Central memory CD8-positive, alpha-beta T cell (primary cell): Measurements from ENCODE around the gene PEF1.

Experiments
- ATAC-seq: fragments of 150-1000 bp; cut with Tn5 transposase; replicated peaks from 2 replicates; pipeline ENCODE4 v1.10.0; 2022; ENCODE audit warnings: mild to moderate bottlenecking, moderate FRiP score, moderate number of reproducible peaks; ENCODE audit not compliant: poor library complexity, severe bottlenecking; ENCODE audit errors: extremely low read depth
- DNase-seq, 2 donors: peaks; one replicate each; pipeline ENCODE4 v3.0.0; 2021; ENCODE audit warnings: low spot score in 2 of 2
- H3K27ac Mint-ChIP-seq: one replicate; pipeline ENCODE4 v1.8.0; 2022; ENCODE audit warnings: low read depth, mild to moderate bottlenecking, moderate library complexity, mixed read lengths
- H3K27me3 Mint-ChIP-seq: one replicate; pipeline ENCODE4 v1.8.0; 2022; ENCODE audit warnings: mixed read lengths
- H3K36me3 Mint-ChIP-seq: one replicate; pipeline ENCODE4 v1.8.0; 2022; ENCODE audit warnings: mild to moderate bottlenecking, moderate library complexity, mixed read lengths; ENCODE audit not compliant: insufficient read depth
- H3K4me1 Mint-ChIP-seq: one replicate; pipeline ENCODE4 v1.8.0; 2022; ENCODE audit warnings: mixed read lengths
- H3K4me3 Mint-ChIP-seq: one replicate; pipeline ENCODE4 v1.8.0; 2022; ENCODE audit warnings: mild to moderate bottlenecking, moderate library complexity, mixed read lengths
- H3K9me3 Mint-ChIP-seq: one replicate; pipeline ENCODE4 v1.8.0; 2022; ENCODE audit warnings: mixed read lengths

The PEF1 gene

DNA sequence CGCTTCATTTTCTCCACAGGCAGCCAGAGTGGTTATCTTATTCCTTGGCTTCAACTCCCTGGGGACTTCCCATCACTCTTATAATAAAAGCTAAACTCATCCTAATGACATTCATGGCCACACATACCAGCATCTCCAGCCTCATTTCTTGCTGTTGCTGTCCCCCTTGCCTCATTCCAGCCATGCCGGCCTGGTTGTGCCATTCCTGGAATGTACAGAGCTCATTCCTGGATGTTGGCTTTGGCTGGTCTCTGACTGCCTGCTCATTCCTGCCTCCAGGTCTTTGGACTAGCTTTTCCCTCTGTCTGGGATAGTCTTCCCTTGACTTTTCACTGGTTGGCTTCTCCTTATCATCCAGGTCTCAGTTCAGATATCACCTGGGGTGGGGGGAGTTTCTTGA, 2.4 kb upstream of the PEF1 start:
- H3K36me3 Mint-ChIP-seq = peaks cover 18% of the 10 kb centered on the region
- H3K4me3 Mint-ChIP-seq = peak overlapping the region; percentile 98
- H3K9me3 Mint-ChIP-seq = no peaks in the 10 kb centered on the region
- H3K27ac Mint-ChIP-seq = peak overlapping the region; percentile 4
- H3K4me1 Mint-ChIP-seq = peaks cover 39% of the 10 kb centered on the region
- no peaks in the 10 kb centered on the region for H3K27me3 Mint-ChIP-seq
- DNase-seq (no peak), ATAC-seq (no peak)

DNA sequence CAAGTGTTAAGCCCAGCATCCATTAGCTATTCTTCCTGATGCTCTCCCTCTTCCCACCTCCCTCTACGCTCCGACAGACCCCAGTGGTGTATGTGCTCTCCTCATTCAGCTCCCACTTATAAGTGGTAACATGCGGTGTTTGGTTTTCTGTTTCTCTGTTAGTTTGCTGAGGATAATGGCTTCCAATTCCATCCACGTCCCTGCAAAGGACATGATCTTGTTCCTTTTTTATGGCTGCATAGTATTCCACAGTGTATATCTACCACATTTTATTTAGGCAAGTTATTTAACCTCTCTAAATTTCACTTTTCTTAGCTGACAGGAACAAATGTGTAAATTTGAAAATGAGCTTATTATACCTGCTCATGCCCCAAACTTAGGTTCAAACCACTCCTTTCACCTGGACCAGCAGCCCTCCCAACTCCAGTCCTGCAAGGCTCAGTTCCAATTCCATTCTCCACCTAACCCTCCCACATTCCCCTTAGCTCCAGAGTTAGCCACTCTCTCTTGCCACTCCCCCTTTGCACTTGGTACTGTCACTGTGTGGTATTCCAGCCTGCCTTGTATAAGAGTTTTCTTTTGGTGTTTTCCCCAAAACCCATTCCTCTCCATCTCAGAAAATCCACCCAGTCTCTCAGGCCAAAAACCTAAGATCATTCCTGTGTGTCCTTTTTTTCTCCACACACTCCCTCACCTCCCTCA, 1.7 kb upstream of the PEF1 start:
- peaks cover 39% of the 10 kb centered on the region for H3K4me1 Mint-ChIP-seq
- H3K4me3 Mint-ChIP-seq = peak overlapping the region; percentile 98
- no peaks in the 10 kb centered on the region for H3K9me3 Mint-ChIP-seq
- ATAC-seq = no peak
- peaks cover 19% of the 10 kb centered on the region for H3K36me3 Mint-ChIP-seq
- peak overlapping the region; percentile 100 for H3K27ac Mint-ChIP-seq
- no peak for DNase-seq
- H3K27me3 Mint-ChIP-seq = no peaks in the 10 kb centered on the region

- H3K36me3 Mint-ChIP-seq = peaks cover 19% of the 10 kb centered on the region
- H3K27ac Mint-ChIP-seq = peak overlapping the region; percentile 100
- H3K27me3 Mint-ChIP-seq = no peaks in the 10 kb centered on the region
- ATAC-seq (no peak), DNase-seq (no peak)
- peak overlapping the region; percentile 98 for H3K4me3 Mint-ChIP-seq
- no peaks in the 10 kb centered on the region for H3K9me3 Mint-ChIP-seq
- peaks cover 39% of the 10 kb centered on the region for H3K4me1 Mint-ChIP-seq
Measured at GRCh38 chr1:31645274-31645568, 545 bp upstream of the PEF1 start.

- H3K9me3 Mint-ChIP-seq = no peaks in the 10 kb centered on the region
- peak overlapping the region; percentile 98 for H3K4me3 Mint-ChIP-seq
- ATAC-seq = peak; percentile 55
- no peaks in the 10 kb centered on the region for H3K27me3 Mint-ChIP-seq
- DNase-seq = no peak
- H3K36me3 Mint-ChIP-seq = peaks cover 17% of the 10 kb centered on the region
- peak overlapping the region; percentile 100 for H3K27ac Mint-ChIP-seq
- H3K4me1 Mint-ChIP-seq = peaks cover 39% of the 10 kb centered on the region
Measured at GRCh38 chr1:31643976-31644559, 608 bp downstream of the PEF1 start.

DNA sequence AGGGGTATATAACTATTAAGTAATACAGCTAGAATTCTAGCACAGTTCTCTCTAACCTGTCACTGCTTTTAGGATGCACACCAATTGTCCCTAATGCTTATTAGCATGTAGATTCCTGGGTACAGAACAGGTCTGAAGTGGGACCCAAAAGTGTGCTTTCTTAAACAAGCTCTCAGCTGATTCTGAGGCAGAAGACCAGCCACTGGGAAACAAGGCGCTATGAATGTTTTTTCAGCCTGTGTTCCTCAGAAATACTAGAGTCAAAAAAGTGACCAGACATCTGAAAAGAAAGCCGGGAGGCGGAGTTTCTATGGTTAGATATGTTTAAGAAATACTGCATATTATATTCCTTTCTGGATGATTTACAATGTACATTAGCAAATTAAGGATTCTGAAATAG, 1.8 kb downstream of the PEF1 start:
- no peaks in the 10 kb centered on the region for H3K9me3 Mint-ChIP-seq
- H3K36me3 Mint-ChIP-seq = peaks cover 17% of the 10 kb centered on the region
- peaks cover 39% of the 10 kb centered on the region for H3K4me1 Mint-ChIP-seq
- H3K27me3 Mint-ChIP-seq = no peaks in the 10 kb centered on the region
- no peak for DNase-seq
- H3K27ac Mint-ChIP-seq = no peak overlapping the region
- no peak for ATAC-seq
- no peak overlapping the region for H3K4me3 Mint-ChIP-seq

- DNase-seq = no peak
- Mint-ChIP-seq H3K4me1 (peaks cover 37% of the 10 kb centered on the region), H3K27me3 (no peaks in the 10 kb centered on the region), H3K27ac (no peak overlapping the region), H3K36me3 (peaks cover 17% of the 10 kb centered on the region), H3K4me3 (no peak overlapping the region), H3K9me3 (no peaks in the 10 kb centered on the region)
- no peak for ATAC-seq
Measured at GRCh38 chr1:31642366-31642765, 2.3 kb downstream of the PEF1 start.

- H3K9me3 Mint-ChIP-seq = no peaks in the 10 kb centered on the region
- H3K27ac Mint-ChIP-seq = no peak overlapping the region
- no peaks in the 10 kb centered on the region for H3K27me3 Mint-ChIP-seq
- DNase-seq (no peak), ATAC-seq (no peak)
- H3K4me1 Mint-ChIP-seq = peaks cover 26% of the 10 kb centered on the region
- peaks cover 17% of the 10 kb centered on the region for H3K36me3 Mint-ChIP-seq
- no peak overlapping the region for H3K4me3 Mint-ChIP-seq
Measured at GRCh38 chr1:31640964-31641363, 3.7 kb downstream of the PEF1 start.

DNA sequence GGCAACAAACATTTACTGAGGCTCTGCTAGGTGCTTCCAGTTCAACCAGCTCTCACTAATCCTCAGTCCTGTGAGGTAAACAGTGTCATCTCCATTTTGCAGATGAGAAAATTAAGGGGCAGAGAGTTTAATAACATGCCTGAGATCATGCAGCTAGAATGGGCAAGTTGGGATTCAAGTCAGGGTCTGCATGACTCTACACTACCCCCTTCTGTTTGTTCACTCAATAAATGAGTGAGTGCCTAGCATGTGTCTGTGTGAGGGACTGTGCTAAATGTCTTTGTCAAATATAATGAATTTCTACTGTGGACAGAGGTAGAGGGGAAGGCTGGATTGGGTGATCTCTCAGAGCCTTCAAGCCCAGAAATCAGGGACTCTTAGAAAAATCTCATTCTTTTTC, 4.5 kb downstream of the PEF1 start:
- no peaks in the 10 kb centered on the region for H3K27me3 Mint-ChIP-seq
- no peak for DNase-seq
- H3K4me1 Mint-ChIP-seq = peaks cover 18% of the 10 kb centered on the region
- H3K4me3 Mint-ChIP-seq = no peak overlapping the region
- no peak for ATAC-seq
- no peak overlapping the region for H3K27ac Mint-ChIP-seq
- H3K36me3 Mint-ChIP-seq = peaks cover 14% of the 10 kb centered on the region
- H3K9me3 Mint-ChIP-seq = no peaks in the 10 kb centered on the region

DNA sequence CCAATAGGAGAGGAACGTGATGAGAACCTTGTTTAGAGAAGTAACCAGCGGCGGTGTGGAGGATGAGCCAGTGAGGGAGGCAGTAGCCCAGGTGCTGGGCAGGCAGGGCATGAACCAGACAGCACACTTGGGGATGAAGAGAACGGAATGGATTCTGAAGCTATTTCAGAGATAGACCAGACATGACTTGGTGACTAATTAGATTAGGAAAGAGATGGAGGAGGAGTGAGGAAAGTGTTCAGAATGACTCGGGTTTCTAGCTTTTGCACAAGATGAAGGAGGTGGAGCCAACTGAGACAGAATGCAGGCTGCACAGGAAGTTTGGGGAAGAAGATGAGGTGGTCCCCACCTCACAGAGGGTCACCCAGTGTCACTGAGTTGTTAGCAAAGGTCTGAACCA, 5.1 kb downstream of the PEF1 start:
- Mint-ChIP-seq H3K9me3 (no peaks in the 10 kb centered on the region), H3K27me3 (no peaks in the 10 kb centered on the region), H3K27ac (no peak overlapping the region), H3K4me1 (peaks cover 12% of the 10 kb centered on the region), H3K36me3 (peaks cover 12% of the 10 kb centered on the region), H3K4me3 (no peak overlapping the region)
- ATAC-seq (no peak), DNase-seq (no peak)

- no peak overlapping the region for H3K27ac Mint-ChIP-seq
- ATAC-seq (no peak), DNase-seq (no peak)
- H3K27me3 Mint-ChIP-seq = no peaks in the 10 kb centered on the region
- H3K36me3 Mint-ChIP-seq = peaks cover 7% of the 10 kb centered on the region
- H3K4me3 Mint-ChIP-seq = no peak overlapping the region
- H3K4me1 Mint-ChIP-seq = no peaks in the 10 kb centered on the region
- H3K9me3 Mint-ChIP-seq = no peaks in the 10 kb centered on the region
Measured at GRCh38 chr1:31637915-31638673, 6.6 kb downstream of the PEF1 start.

DNA sequence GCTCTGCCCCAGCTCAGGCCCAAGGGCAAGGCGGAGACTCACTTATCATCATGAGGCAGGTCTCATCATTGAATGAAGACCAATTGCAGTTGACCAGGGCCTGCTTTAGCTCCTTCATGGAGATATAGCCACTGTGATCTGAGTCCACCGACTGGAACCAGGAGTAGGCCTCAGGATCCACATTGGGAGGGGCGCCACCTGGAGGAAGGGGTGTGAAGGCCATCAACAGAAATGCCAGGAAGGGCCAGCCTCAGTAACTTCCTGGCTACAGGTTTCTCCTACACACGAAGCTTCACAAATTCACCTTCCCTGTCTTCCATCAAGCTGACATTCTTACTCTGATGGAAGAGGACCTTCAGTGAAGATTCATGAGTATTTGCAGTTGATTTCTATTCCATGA, 11.6 kb downstream of the PEF1 start:
- Mint-ChIP-seq H3K27ac (no peak overlapping the region), H3K4me3 (no peak overlapping the region), H3K9me3 (no peaks in the 10 kb centered on the region), H3K36me3 (peaks cover 40% of the 10 kb centered on the region), H3K27me3 (no peaks in the 10 kb centered on the region), H3K4me1 (no peaks in the 10 kb centered on the region)
- no peak for DNase-seq
- ATAC-seq = no peak

DNA sequence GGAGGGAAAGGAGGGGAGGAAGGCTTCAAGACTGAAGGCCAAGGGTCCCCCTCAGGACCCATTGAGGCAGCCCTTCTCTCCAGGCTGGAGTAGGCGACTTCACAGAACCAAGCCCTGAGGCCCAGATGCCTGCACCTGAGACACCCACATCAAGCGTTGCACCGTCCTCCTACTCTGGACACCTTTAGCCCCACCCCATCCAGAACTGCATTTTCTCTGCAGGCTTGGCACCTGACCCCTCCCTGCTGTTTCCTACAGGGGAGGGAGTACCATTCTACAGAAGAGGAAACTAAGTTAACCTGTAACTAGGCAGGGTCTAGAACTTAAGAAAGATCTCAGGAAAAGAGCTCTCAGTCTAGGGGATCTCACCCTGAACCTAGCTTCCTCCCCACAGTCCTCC, 12.0 kb downstream of the PEF1 start:
- Mint-ChIP-seq H3K27me3 (no peaks in the 10 kb centered on the region), H3K4me3 (no peak overlapping the region), H3K4me1 (no peaks in the 10 kb centered on the region), H3K36me3 (peaks cover 42% of the 10 kb centered on the region), H3K9me3 (no peaks in the 10 kb centered on the region), H3K27ac (no peak overlapping the region)
- DNase-seq = no peak
- no peak for ATAC-seq

DNA sequence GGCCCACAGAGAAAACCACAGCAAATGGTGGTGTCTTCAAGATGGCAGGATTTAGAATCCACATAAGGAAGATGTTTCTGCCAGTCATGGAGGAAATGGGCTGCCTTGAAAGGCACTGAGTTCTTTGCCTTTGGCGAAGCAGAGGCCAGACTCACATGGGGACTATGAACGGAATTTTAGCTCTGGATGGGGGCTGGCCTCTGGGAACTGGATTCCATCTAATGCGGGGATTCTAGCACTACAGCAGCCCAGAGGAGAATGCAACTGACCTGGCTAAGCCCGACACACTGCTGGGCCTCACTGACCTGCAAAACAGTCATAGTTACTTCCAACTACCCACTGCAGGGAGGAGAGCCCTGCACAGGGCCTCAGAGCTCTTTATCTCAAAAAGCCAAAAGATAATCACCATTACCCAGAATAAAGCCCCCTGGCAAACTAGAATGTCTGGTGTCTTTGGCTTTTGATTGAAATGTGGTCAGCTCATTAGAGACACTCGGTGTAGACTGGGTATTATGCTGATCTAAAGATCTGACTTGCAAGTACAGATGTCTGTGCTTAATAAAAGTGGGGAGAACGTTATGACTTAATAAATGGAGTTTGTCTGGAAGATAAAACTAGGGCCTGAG, 15.6 kb downstream of the PEF1 start:
- Mint-ChIP-seq H3K27ac (no peak overlapping the region), H3K36me3 (peaks cover 37% of the 10 kb centered on the region), H3K27me3 (no peaks in the 10 kb centered on the region), H3K4me1 (no peaks in the 10 kb centered on the region), H3K4me3 (no peak overlapping the region), H3K9me3 (no peaks in the 10 kb centered on the region)
- ATAC-seq (no peak), DNase-seq (no peak)
